HL-60/S4 treated with retinoic acid at 250 ng/mL for 4 days and 3 days (cell line): ENCODE data around the gene TOMM40L.

ENCODE experiments used
- in situ Hi-C: fragments of 300-500 bp; cut with MboI; formaldehyde crosslinking; loops from 2 replicates; pipeline ENCODE4 v1.7.0; 2022; ENCODE audit warnings: low sequenced_read_pairs

The TOMM40L gene

DNA sequence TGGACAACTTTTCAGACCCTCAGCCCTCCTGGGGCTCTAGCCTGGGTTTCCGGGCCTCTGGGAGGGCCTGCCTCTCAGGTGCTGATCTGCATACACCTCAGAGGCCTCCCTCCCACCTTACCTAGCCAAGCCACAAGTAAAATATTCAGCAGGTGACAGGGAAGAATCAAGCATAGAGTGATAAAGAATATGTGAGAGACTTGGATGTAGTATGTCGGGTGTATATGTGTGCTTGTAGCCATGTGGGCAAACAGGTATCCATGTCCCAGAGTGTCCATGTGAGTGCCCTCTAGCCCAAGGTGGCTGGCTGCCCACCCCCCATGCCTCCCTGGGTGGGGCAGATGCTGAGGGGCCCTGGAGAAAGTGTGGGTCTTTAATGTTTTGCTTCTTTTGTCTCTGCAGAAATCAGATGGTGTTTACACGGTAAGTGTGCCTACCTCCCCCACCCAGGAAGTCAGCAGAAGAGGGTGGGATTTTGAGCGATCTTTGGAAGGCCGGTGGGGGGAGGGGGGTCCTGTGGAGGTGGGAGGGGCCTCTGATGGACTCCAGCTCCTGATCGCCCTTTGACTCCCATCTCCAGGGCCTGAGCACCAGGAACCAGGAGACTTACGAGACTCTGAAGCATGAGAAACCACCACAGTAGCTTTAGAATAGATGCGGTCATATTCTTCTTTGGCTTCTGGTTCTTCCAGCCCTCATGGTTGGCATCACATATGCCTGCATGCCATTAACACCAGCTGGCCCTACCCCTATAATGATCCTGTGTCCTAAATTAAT is 7.4 kb upstream of the TOMM40L start:
- in situ Hi-C loops: loop anchor here (25.0 kb wide), 1 partner anchor 519 kb away; the partner anchor contains the start of gene DUSP12

- in situ Hi-C loops: loop anchor here (25.0 kb wide), 1 partner anchor 518 kb away; the partner anchor contains the start of gene DUSP12
Measured at GRCh38 chr1:161219078-161219892, 6.6 kb upstream of the TOMM40L start.

DNA sequence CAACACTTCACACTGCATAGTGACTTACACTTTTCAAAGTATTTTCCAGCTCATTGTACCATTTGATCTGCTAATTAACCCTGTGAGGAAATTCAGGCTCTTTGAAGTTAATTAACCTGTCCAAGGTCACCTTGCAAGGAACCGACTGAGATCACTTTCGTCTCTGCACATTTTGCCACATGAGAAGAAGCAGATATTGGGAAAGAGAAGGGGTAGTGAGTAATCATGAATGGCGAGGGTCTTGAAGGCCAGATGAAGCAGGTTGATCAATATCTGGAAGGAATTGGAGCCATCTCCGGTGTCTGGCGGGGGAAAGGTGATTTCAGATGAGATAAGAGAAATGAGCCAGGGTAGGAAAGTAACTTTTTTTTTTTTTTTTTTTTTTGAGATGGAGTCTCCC is 5.9 kb upstream of the TOMM40L start:
- in situ Hi-C loops: loop anchor here (10.0 to 25.0 kb wide), 2 partner anchors 155 to 517 kb away; partner anchors contain the start of gene DUSP12

GRCh38 chr1:161222175-161223019 is 3.5 kb upstream of the TOMM40L start:
- in situ Hi-C loops: loop anchor here (10.0 to 25.0 kb wide), 2 partner anchors 152 to 515 kb away; partner anchors contain the start of gene DUSP12

DNA sequence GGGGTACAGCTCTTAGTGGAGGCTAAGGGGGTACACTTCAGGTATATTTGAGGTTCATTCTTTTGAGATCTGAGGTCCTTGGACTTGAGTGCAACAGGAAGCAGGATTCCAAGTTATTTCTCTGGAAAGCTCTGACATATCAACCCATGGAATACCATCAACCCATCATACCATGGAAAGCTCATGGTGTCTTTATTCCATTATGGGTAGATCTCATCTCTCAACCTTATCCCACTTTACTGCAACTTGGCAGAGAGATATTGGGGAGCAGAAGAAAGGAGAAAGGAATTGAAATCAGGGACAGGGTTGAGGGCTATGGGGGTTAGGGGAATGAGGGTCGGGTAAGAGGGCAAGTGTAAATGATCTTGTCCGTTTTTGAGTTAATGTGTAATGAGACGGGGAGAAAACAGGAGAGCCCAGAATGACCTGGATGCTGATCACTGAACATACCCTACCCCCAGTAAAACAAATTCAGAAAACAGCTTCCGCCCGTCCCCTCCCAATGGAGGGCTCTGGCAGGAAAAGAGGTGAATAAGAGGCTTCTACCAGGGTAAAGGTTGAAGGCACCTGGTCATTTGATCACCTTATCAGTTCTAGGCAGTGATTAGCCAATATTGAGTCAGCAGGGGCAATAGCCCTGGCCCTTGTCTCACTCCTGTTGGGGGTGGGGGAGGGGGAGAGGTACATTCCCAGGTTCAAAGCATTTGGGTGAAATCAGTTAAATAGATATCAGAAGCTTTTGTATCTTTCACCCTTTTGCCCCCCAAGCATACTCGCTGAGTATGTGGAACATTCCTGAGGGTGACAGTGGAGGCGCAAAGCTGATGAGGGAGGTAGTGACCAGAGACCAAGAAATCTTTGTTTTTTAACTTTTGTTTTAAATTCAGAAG is 1.8 kb upstream of the TOMM40L start:
- in situ Hi-C loops: loop anchor here (10.0 to 25.0 kb wide), 2 partner anchors 151 to 513 kb away; partner anchors contain the start of gene DUSP12

DNA sequence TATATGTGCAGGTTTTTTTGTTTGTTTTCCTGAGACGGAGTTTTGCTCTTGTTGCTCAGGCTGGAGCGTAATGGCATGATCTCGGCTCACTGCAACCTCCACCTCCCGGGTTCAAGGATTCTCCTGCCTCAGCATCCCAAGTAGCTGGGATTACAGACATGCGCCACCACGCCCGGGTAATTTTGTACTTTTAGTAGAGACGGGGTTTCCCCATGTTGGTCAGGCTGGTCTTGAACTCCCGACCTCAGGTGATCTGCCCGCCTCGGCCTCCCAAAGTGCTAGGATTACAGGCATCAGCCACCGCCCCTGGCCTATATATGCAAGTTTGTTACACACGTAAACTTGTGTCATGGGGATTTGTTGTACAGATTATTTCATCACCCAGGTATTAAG is 1.2 kb upstream of the TOMM40L start:
- in situ Hi-C loops: loop anchor here (10.0 to 25.0 kb wide), 2 partner anchors 150 to 513 kb away; partner anchors contain the start of gene DUSP12

GRCh38 chr1:161225178-161225533 is 704 bp upstream of the TOMM40L start:
- in situ Hi-C loops: loop anchor here (10.0 kb wide), 1 partner anchor 150 kb away; no protein-coding TSS in a partner anchor

DNA sequence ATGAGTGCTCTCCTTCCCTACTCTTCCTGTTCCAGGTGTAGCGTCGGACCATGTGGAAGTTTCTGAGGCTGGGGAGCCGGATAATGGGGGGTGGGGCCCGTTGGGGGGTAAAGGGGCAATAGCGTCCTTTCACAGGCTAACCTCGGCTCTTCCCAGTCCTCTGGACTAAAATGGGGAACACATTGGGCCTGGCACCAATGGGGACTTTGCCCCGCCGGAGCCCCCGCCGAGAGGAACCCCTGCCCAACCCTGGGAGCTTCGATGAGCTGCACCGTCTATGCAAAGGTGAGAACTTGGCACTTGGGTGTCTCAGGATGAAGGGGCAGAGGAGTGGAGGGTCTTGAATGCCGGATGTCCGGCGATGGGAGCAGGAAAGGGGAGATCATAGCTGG is 456 bp downstream of the TOMM40L start:
- in situ Hi-C loops: loop anchor here (10.0 kb wide), 1 partner anchor 148 kb away; no protein-coding TSS in a partner anchor

- in situ Hi-C loops: loop anchor here (10.0 kb wide), 1 partner anchor 148 kb away; no protein-coding TSS in a partner anchor
Measured at GRCh38 chr1:161226759-161227158, 899 bp downstream of the TOMM40L start.

DNA sequence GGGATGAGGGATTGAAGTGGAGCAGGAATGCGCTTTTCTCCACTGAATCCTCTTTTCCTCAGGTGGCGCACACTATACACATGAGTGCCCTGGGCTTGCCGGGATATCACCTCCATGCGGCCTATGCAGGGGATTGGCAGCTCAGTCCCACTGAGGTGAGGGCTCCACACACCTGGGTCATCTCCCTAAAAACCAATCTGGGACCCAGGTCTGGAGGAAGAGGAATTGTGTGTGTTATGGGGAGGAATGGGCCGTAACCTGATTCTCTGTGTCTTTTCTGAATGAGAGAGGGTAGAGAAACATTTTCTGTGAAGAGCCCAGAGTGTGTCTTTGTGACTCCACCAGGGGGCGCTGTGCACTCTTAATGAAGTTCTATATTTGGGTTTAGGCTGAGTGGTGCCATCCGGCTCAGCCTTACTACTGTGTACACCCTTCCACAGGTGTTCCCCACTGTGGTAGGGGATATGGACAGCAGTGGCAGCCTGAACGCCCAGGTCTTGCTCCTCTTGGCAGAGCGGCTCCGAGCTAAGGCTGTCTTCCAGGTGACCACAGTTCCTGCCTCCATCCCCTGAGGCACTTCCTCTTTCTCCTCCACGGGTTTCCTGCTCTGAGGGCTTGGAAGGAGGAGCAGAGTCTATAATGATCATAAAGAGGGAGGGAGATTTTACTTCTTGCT is 1.5 kb downstream of the TOMM40L start:
- in situ Hi-C loops: loop anchor here (10.0 kb wide), 1 partner anchor 147 kb away; no protein-coding TSS in a partner anchor

DNA sequence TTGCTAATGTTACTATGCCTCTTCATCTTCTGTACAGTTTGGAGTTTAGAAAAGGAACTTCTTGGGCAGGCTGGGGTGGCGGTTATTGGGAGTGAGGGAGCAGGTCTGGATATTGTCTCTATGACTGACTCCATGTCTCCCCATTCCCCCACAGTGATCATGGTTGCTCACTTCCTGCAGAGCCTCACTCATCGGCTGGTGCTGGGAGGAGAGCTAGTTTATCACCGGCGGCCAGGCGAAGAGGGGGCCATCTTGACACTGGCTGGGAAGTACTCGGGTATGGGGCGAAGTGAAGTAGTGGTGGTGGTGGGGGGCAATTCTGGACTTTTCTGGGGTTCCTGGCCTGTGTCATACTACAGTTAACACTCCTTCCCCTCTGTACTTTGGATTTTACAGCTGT is 2.2 kb downstream of the TOMM40L start:
- in situ Hi-C loops: loop anchor here (10.0 kb wide), 1 partner anchor 147 kb away; no protein-coding TSS in a partner anchor

DNA sequence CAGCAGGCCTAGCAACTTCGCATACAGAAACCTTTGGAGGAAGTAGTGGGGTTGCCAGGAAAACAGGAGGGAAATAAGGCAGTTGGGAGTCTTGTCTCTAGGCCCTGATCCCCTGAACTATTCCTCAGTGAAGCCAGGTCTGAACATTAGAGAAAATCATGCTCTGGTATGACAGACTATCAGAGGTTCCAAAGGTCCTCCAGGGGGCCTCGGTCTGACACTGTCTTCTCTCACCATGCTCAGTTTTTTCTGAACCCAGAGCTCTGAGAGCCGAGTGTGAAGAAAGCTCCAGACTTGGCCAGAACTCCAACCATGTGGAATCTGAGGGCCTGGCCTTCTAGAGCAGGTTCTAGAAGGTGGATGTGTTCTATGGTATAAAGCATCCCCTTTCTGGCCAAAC is 4.0 kb downstream of the TOMM40L start:
- in situ Hi-C loops: loop anchor here (10.0 kb wide), 1 partner anchor 145 kb away; no protein-coding TSS in a partner anchor

GRCh38 chr1:161230762-161231161 is 4.9 kb downstream of the TOMM40L start:
- in situ Hi-C loops: no loop called here

GRCh38 chr1:161233102-161233501 is 7.2 kb downstream of the TOMM40L start:
- in situ Hi-C loops: no loop called here

GRCh38 chr1:161235957-161236775 is 10.3 kb downstream of the TOMM40L start:
- in situ Hi-C loops: no loop called here

DNA sequence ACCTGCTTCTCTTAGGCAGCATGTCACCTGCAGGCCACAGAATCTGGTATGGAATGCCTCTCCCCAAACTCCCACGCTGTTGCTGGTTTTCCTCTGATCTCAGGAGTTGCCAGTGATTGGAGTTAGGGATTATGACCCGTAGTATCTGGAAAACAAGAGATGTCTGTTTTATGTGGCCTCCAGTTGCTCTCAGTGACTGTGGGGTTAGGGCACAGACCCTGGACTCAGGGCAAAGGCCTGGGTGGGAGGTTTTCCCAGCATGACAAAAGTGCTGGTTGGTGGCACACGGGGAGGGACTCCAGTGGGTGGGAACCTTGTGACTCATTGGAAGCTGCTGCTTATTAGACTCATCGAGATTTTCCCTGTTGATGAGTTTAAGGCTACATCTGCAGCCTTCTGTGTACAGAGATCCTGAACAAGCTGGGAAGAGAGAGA is 12.2 kb downstream of the TOMM40L start, which contains the start of gene NR1I3:
Gene NR1I3 (minus strand): TSS at position 165 of the 435 bp plus-strand sequence. CDS start 1,638 bp downstream, outside the sequence.
- in situ Hi-C loops: no loop called here

DNA sequence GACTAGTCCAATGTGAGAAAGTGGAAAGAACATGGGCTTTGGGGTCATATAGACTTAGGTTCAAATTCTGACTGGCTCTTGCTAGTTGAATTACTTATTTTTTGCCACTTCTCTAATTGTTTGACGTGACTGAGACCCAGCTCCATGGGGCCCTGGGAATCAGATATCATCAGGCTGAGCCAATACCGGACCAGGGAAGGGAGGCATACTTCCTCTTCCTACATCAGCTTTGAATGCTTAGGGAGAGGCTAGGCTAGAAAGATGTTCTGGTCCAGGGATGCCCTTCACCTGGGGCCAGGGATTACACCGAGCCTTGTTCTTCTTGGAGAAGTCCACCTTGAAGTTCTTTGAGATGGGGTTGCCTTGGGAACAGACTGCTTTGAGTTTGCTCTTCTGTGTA is 15.8 kb downstream of the TOMM40L start:
- in situ Hi-C loops: no loop called here

DNA sequence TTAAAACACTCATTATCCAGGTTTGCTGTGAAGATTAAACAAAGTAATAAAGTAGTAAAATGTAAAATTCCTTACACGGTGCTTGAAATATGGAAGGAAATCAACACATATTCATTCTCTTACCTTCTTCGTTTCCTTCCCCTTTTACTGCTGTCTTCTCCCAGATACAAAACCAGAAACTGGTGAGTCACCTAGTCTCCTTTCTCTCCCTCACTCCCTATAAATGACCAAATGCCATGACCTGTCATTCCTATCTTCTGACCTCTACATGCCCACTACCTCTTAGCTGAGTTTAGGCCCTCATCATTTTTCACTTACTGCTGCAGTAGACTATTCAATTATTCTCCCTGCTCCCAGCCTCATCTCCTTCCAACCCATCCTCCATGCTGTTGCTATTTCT is 16.5 kb downstream of the TOMM40L start:
- in situ Hi-C loops: no loop called here
